Measurements from ENCODE around the gene ADGRA1. TPM values are rescaled to one million over a fixed set of nuclear protein-coding genes. Genes with fewer than 3 reads are reported as not detected.
A peak's percentile ranks its signal among the peaks of the same experiment; 100 is the strongest.
"Not testable (repeated sequence)": the region's sequence is repeated elsewhere in the genome, so short reads cannot be mapped to it uniquely, and the experiment has no call there.

Gene ADGRA1
- total RNA-seq, 2 donors from 2014 or later, result not detected

DNA sequence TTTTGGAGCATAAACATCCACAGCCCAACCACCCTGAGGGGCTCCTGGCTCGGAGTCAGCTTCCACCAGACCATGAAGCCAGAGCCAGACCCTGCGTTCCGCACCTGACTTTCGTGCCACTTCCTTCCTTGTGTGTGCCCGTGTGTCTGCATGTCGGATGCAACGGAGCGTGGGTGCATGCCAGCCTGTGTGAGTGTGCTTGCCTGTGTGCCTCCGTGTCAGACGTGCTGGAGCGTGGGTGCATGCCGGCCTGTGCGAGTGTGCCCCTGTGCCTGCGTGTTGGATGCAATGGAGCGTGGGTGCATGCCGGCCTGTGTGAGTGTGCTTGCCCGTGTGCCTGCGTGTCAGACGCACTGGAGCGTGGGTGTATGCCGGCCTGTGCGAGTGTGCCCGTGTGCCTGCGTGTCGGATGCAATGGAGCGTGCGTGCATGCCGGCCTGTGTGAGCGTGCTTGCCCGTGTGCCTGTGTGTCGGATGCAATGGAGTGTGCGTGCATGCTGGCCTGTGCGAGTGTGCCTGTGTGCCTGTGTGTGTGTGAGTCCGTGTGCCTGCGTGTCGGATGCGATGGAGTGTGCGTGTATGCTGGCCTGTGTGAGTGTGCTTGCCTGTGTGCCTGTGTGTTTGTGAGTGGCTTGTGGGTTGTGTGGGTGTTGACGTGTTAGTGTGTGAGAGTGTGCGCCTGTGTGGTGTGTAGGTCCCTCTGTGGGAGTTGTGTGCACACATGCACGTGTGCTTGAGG lies 44.2 kb downstream of the ADGRA1 start:
- intact Hi-C loops (cut with DNase I, micrococcal nuclease), result no loop called here
- ATAC-seq (no peak), DNase-seq (no peak)

DNA sequence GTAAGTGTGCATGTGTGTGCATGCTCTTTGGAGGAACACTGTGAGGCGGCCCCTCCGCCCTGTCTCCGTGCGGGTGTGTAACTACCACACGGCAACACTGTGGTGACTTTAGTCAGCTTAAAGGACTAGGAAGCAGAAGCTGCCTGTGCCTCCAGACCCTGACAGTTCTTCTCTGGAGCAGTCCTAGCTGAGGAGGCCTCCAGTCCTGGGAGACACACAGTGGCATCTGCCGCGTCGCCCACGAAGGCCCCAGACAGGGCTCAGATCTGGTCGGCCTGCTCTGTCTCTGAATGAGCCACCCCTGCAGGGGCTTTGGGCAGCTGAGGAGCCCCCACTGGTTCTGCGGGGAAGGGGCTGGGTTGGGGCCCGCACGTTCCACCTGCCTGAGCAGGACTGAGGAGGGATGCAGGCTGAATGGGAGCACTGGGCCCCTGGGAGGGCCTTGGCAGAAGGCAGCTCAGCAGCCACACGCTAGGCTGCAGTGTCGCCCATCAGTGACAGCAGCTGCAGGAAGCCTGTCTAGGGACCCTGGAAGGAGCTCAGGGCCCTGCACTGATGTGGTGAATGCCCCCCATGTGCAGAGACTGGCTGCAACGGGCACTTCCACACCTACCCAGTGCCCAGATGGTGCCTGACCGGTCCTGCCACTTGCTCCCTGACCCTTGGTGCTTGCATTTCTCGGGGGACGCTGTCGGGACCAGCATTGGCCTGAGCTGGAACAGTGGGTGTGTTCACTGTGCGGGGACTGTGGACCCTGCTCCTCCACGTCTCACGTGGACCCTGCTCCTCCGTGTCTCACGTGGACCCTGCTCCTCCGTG lies 45.0 kb downstream of the ADGRA1 start:
- no peak for DNase-seq
- intact Hi-C loops (cut with DNase I, micrococcal nuclease), result no loop called here
- no peak for ATAC-seq

DNA sequence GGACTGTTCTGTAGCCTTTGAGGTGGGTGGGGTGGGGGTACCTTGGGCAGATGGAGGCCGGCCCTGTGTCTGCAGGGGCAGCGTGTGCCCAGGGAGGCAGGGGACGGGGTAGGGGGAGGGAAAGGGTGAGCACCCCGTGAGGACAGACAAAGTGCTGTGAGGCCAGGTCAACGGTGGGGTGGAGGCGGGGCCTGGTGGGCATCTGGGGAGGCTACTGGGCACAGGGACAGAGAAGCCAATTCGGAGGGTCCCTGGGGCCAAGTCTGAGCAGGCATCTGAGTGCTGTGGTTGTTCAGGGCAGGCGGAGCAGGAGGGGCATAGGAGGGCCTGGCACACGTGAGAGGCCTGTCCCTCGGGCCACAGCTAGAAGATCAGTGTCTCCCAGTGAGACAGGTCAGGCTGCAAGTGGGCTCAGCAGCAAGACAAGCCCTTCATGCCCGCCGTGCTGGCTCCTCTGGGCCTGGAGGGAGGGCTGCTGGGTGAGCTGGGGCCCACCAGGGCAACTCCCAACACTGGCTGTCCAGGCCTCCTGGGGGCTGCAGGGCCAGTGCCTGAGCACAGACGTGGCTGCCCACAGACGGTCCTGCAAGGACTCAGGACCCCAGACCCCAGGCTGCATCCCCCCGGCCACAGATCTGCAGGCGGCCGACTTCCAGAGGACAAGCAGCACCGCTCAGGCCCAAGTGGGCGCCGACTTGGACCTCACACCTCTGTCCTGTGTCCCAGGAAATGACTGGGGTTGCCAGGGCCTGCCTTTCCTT lies 45.9 kb downstream of the ADGRA1 start:
- ATAC-seq, result no peak
- intact Hi-C loops (cut with DNase I, micrococcal nuclease), result no loop called here

DNA sequence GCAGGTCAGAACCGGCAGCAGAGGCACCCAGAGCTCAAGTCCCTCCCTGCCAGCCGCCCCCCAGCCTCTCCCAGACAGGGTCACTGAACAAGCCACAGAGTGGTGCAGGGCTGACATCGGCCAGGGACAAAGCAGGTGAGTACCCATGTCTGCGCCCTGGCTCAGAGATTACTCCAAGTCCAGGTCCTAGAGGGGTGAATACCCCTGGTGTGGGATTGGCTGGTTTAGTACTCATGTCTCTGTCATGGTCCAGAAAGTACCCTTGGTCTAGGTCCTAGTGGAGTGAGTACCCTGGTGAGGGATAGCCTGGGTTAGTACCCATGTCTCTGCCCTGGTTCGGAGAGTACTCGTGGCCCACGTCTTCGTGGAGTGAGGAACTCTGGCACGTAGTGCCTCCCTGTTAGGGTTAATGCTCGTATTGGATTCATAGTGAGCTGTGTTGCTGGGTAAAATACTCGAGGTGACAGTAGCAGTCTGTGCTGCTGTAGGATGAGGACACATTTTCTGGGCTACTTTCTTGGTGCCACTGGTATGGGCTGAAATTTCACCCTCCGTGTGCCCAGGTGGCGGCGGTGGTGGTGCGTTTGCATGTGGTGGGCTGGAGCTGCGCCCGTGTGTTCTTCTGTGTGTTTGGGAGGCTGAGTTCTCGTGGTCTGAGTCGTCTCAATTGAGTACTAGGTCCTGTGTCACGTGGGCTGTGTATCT lies 46.8 kb downstream of the ADGRA1 start:
- no peak for ATAC-seq
- peak in 1 of 2 donors; percentile 6 for DNase-seq
- intact Hi-C loops (cut with DNase I, micrococcal nuclease), result no loop called here

More for the DNA sequence above, 45.9 kb downstream of the ADGRA1 start:
- peak in 1 of 2 donors; percentile 16 for DNase-seq

DNA sequence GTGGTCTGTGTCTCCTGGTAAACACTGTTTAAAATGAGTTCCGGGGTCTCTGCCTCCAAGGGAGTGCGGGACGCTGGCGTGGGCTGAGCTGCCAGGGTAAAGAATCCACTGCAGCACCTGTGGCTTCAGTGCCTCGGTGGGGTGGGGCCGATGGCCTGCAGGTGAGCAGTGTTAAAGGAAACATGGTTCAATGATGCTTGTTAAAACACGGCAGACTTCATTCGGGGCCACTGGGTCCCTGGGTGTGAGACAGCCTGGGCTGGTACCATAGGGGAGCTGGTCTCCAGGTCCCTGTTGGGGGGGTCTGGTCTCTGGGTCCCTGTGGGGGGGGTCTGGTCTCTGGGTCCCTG lies 47.4 kb downstream of the ADGRA1 start:
- intact Hi-C loops (cut with DNase I, micrococcal nuclease), result no loop called here
- peak in 1 of 2 donors; percentile 14 for DNase-seq
- ATAC-seq, result no peak

DNA sequence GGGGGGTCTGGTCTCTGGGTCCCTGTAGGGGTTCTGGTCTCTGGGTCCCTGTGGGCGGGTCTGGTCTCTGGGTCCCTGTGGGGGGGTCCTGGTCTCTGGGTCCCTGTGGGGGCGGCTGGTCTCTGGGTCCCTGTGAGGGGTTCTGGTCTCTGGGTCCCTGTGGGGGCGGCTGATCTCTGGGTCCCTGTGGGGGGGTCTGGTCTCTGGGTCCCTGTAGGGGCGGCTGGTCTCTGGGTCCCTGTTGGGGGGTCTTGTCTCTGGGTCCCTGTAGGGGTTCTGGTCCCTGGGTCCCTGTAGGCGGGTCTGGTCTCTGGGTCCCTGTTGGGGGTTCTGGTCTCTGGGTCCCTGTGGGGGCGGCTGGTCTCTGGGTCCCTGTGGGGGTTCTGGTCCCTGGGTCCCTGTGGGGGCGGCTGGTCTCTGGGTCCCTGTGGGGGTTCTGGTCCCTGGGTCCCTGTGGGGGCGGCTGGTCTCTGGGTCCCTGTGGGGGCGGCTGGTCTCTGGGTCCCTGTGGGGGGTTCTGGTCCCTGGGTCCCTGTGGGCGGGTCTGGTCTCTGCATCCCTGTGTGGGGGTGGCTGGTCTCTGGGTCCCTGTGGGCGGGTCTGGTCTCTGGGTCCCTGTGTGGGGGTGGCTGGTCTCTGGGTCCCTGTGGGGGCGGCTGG lies 49.9 kb downstream of the ADGRA1 start:
- not testable (repeated sequence) for DNase-seq

DNA sequence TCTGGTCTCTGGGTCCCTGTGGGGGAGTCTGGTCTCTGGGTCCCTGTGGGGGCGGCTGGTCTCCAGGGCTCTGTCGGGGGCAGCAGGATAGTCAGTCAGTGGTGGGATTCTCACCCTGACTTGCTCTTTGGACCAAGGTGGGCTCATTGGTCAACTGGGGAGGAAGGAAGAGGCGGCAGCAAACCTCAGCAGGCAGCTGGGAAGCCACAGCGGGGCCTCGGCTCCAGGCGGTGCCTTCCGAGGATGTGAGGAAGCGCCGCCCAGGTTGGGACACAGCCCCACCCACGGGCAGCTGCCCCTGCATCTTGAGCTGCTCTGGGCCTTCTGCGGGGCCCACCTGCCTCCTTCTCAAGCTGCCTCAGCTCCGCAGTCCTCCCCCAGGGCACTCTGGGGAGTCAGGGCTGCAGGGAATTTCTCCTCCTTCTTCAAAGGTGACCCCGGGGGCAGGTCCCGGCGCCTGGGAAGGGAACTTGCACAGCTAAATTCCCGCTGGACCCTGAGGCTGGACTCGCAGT lies 51.9 kb downstream of the ADGRA1 start:
- ATAC-seq (no peak), DNase-seq (no peak)
- intact Hi-C loops (cut with DNase I, micrococcal nuclease), result no loop called here

More for the DNA sequence above, 49.9 kb downstream of the ADGRA1 start:
- ATAC-seq; intact Hi-C loops (cut with DNase I, micrococcal nuclease): not testable (repeated sequence)

DNA sequence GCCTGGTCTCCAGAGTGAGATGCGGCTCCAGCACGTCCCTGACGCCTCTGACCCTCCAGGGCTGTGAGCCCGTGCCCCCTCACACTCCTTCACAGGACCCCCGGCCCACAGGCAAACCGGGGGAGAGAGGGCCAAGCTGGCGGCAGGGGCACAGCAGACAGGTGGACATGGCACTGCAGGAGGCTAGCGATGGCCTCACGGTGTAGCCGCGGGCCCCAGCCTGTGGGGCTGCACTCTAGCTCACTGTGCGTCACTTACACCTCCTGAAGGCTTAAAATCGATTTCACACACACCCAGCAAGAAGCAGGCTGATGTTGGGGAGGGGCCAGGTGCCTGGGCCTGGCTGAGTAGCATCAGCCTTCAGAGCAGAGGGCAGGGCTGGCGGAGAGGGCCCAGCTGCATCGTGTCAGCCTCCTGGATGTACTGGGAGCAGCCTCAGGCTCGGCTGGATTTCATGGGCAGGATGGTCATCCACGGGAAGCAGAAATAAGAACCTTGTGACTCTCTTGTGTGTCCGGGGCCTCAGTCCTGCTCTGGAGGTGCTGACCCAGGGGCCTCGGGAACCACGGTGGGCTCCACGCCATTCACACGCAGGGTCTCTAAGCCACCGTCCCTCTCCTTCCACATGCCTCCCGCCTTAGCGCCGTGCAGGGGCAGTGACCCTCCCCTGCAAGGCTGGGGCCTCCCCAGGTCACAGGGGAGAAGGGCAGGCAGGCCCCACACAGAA lies 52.9 kb downstream of the ADGRA1 start:
- intact Hi-C loops (cut with DNase I, micrococcal nuclease), result no loop called here
- ATAC-seq (no peak), DNase-seq (peak in 1 of 2 donors; percentile 12)

DNA sequence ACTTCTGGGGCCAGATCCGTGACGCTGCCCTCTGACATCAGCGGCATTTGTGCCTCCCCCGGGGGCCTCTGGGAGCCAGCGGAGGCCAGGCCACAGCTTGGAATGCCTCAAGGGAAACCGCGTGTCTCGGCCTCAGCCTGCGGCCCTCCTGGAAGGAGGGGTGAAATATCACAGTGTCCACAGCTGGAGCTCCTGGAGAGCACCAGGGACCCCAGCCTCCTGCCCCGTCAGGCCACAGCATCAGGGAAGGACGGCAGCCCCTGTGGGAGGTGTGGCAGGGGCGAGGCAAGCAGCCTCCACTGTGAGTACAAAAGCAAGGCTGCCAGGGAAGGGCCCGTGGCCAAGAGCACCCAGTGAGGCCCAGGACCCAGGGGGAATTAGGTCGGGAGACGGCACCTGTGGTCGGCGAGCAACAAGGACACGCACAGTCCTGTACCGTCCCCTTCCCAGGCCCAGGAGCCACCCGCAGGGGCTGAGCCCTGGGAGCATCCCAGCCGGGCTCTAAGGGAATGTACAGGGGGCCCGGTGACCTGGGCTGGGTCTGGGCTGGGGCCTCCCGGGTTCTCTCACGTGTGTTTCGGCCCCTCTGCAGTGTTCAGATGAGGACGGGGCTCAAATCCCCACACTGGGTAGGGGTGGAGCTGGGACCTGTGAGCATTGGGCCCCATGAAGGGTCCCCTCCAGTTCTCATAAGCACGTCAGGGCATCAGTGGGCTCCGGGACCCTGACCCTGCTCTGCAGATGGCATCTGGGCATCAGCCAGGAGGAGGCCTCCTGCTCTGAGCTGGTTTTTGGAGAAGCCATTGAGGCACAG lies 53.6 kb downstream of the ADGRA1 start:
- intact Hi-C loops (cut with DNase I, micrococcal nuclease), result no loop called here
- DNase-seq, result peak in 1 of 2 donors; percentile 12
- ATAC-seq, result no peak

DNA sequence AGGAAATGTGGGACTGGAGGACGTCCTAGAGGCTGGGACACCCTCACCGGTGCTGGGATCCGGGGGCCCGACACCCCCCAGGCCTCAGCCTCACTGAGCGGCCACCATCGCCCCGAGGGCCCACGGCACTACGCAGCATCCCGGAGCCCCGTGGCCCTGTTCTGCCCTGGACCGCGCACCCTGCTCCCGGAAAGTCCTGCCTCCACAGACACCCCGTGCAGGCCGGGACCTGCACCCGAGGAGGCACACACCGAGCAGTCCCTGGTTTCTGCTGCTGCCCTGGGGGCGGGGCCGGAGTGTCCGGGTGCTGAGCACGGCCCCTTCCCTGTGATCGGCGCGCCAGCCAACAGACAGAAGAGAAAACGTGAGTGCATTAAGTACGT lies 54.2 kb downstream of the ADGRA1 start:
- DNase-seq (peak in 1 of 2 donors; percentile 14), ATAC-seq (no peak)
- intact Hi-C loops (cut with DNase I, micrococcal nuclease), result no loop called here

DNA sequence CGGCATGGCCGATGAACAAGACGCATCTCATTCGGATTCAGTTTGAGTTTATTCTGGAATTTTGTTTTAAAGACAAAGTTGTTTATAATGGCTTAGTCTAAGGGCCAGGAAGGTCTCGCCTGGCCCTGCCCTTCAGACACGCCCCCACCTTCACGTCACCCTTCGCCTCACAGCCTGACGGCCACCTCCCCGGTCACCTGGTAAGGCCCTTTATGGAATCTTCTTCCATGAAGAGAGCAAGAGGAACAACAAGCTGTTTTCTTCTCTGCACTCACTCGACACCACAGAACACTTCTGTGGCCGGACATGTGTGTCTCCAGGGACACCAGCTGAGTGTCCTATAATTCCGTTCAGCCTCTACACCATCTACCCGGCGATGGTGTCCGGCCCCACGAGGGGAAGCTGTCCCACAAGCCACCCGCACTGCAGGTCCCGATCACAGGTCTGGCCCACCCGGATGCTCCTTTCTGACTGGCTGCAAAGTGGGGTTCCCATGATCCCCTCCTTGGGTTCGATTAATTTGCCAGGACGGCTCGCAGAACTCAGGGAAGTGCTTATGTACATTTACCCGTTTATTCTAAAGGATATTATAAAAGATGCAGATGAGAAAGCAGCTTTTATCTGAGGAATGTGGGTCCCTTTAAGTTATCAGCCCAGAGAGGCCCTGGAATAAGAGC lies 54.9 kb downstream of the ADGRA1 start:
- ATAC-seq, result no peak
- DNase-seq, result peak in 1 of 2 donors; percentile 18
- intact Hi-C loops (cut with DNase I, micrococcal nuclease), result no loop called here

DNA sequence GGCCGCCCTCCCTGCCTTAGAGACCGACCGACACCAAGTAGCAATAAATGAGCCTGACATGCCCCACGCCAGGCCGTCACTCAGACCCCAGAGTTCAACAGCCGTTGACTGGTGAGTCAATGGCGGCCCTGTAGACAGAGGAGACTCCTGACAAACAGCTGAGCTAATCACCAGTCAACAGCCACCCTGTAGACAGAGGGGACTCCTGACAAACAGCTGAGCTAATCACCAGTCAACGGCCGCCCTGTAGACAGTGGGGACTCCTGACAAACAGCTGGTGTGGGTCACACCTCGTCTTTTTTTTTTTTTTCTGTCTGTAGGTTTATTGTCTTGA lies 55.4 kb downstream of the ADGRA1 start:
- DNase-seq, result peak in 1 of 2 donors; percentile 13
- no peak for ATAC-seq
- intact Hi-C loops (cut with DNase I, micrococcal nuclease), result no loop called here

DNA sequence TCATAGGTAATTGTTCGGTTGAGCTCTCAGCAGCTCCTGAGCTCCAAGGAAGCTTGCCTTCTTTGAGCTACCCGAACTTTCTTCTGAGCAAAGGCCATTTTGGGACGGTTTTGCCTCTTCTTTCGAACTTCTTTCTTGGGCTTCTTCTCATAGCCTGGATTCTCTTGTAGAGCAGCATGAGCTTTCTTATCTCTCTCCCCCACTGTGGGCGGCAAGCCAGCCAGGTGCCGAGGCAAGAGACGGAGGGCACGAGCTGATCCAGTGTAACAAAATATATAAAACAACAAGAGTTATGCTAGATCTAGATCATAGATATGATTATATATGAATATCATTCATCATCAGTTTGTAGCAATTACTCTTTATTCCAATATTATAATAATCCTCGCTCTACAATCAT lies 55.8 kb downstream of the ADGRA1 start:
- DNase-seq, result no peak
- intact Hi-C loops (cut with DNase I, micrococcal nuclease), result no loop called here
- no peak for ATAC-seq

DNA sequence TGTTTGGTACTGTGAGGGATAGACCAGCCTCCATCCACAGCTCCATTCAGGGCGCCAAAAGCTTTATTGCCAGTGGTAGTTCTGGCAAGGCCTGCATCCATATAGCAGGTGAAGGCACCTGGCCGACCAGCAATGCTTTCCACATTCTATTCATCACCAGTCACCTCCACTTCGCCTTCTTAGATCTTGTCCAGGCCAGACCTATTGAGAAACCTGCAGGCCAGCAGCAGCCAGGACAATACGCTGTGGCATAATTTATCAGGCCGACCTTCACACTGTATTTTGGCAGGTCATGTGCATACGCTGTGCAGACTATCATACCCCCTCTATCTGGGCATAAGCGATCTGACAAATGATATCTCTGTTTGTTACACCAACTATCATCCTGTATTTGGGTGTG lies 57.0 kb downstream of the ADGRA1 start:
- ATAC-seq (no peak), DNase-seq (no peak)
- intact Hi-C loops (cut with DNase I, micrococcal nuclease), result no loop called here

DNA sequence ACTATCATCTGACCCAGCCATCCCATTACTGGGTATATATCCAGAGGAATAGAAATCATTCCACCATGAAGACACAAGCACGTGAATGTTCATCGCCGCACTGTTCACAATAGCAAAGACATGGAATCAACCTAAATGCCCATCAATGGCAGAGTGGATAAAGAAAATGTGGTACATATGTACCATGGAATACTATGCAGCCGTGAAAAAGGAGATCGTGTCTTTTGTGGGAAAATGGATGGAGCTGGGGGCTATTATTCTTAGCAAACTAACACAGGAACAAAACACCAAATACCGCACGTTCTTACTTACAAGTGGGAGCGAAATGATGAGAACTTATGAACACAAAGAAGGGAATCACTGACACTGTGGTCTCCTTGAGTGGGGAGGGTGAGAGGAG lies 62.5 kb downstream of the ADGRA1 start:
- no peak for ATAC-seq
- intact Hi-C loops (cut with DNase I, micrococcal nuclease), result no loop called here
- DNase-seq, result no peak

DNA sequence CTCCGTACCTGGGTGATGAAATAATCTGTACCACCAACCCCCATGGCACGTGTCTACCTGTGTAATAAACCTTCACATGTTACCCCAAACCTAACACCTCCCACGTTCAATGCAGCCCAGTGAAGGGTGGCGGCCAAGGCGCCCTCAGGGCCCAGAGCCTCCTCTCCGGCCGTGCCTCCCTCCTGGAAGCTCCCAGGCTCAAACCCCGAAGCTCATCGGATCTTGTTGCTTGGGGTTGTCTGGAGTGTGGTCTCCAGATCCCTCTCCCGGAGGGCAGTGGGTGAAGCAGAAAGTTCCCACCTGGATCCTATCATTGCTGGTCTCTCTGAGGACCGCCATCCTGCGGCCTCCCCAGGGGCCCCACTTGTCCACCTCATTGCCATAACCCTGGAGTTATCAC lies 62.9 kb downstream of the ADGRA1 start:
- intact Hi-C loops (cut with DNase I, micrococcal nuclease), result no loop called here
- DNase-seq (no peak), ATAC-seq (no peak)
